Endothelial cell (in vitro differentiated cells): Measurements from ENCODE around the gene COL26A1. TPM values are rescaled to one million over a fixed set of nuclear protein-coding genes. Genes with fewer than 3 reads are reported as not detected.

Experiments used
- DNase-seq: peaks from one replicate; pipeline ENCODE4 v3.0.0; 2021; ENCODE audit warnings: low spot score
- H3K27ac Mint-ChIP-seq: one replicate; pipeline ENCODE4 v1.8.0; 2021; ENCODE audit warnings: mixed read lengths, inconsistent platforms; ENCODE audit not compliant: unreplicated experiment
- H3K27me3 Mint-ChIP-seq: one replicate; pipeline ENCODE4 v1.8.0; 2021; ENCODE audit warnings: mild to moderate bottlenecking, moderate library complexity, mixed read lengths, inconsistent platforms; ENCODE audit not compliant: unreplicated experiment
- H3K36me3 Mint-ChIP-seq: one replicate; pipeline ENCODE4 v1.8.0; 2021; ENCODE audit warnings: mild to moderate bottlenecking, low read depth, mixed read lengths, inconsistent platforms; ENCODE audit not compliant: unreplicated experiment
- H3K4me1 Mint-ChIP-seq: one replicate; pipeline ENCODE4 v1.8.0; 2021; ENCODE audit warnings: mild to moderate bottlenecking, mixed read lengths, inconsistent platforms; ENCODE audit not compliant: unreplicated experiment
- H3K4me3 Mint-ChIP-seq: one replicate; pipeline ENCODE4 v1.8.0; 2021; ENCODE audit warnings: mild to moderate bottlenecking, mixed read lengths, inconsistent platforms; ENCODE audit not compliant: unreplicated experiment
- H3K9me3 Mint-ChIP-seq: one replicate; pipeline ENCODE4 v1.8.0; 2021; ENCODE audit warnings: mixed read lengths, inconsistent platforms; ENCODE audit not compliant: unreplicated experiment
- total RNA-seq: library from RNA; stranded (reverse); fragmentation: NEBNext Ultra II Directional; extraction: Animal tissue kit (Norgen Biotek cat#: 25700); gene quantifications from one replicate; pipeline ENCODE4 v1.2.1, GENCODE V29; 2021; ENCODE audit not compliant: unreplicated experiment
- TF ChIP-seq, protein P1 (sequence below): fragments of 200-600 bp; sonication (generic); IDR thresholded peaks from one replicate; pipeline ENCODE4 v1.5.0; 2021; ENCODE audit warnings: antibody characterized with exemption; ENCODE audit not compliant: unreplicated experiment

The COL26A1 gene
- total RNA-seq, 1 donor from 2014 or later = 6.1 TPM

DNA sequence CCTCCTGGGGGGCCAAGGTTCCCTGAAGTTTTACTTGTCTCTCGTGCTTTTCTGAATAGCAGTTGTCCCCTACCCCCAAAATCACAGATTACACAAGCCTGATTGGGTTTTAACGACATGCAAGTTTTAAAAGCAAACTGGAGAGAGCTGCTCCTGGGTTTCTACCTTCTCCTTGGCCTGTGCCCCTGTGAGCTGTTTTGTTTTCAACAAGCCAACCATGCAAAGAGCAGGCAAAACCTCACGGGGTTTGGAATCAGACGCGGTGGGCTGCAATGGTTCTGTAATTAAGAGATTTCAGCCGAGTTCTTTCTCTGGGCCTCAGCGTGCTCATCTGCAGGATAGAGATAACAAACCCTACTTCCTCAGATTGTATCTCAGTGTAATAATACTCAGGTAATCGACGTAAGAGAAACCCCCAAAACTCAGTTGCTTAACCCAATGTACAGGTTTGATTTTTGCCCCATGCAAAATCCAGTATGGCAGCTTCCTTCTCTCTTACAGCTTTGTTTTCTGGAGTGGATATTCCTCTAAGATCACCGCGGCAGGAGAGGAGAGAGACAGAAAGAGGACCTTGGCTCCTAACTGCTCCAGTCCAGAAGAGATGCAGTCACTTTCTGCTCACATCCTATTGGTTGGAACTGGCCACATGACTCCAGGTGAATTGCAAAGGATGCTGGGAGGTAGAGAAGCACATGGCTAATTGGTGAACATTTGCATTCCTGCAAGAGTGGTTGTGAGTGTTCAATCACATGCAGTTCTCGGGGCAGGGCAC is 224.4 kb downstream of the COL26A1 start:
- DNase-seq = no peak
- peaks cover 3% of the 10 kb centered on the region for H3K36me3 Mint-ChIP-seq
- TF ChIP-seq, protein P1, sequence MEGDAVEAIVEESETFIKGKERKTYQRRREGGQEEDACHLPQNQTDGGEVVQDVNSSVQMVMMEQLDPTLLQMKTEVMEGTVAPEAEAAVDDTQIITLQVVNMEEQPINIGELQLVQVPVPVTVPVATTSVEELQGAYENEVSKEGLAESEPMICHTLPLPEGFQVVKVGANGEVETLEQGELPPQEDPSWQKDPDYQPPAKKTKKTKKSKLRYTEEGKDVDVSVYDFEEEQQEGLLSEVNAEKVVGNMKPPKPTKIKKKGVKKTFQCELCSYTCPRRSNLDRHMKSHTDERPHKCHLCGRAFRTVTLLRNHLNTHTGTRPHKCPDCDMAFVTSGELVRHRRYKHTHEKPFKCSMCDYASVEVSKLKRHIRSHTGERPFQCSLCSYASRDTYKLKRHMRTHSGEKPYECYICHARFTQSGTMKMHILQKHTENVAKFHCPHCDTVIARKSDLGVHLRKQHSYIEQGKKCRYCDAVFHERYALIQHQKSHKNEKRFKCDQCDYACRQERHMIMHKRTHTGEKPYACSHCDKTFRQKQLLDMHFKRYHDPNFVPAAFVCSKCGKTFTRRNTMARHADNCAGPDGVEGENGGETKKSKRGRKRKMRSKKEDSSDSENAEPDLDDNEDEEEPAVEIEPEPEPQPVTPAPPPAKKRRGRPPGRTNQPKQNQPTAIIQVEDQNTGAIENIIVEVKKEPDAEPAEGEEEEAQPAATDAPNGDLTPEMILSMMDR = no peak
- H3K27me3 Mint-ChIP-seq = peaks cover 2% of the 10 kb centered on the region
- H3K9me3 Mint-ChIP-seq = no peaks in the 10 kb centered on the region
- H3K27ac Mint-ChIP-seq = no peak overlapping the region
- H3K4me3 Mint-ChIP-seq = no peak overlapping the region
- H3K4me1 Mint-ChIP-seq = peaks cover 8% of the 10 kb centered on the region

GRCh38 chr7:101588131-101588935 is 225.7 kb downstream of the COL26A1 start:
- TF ChIP-seq, protein P1 = no peak
- H3K4me1 Mint-ChIP-seq = peaks cover 8% of the 10 kb centered on the region
- no peaks in the 10 kb centered on the region for H3K36me3 Mint-ChIP-seq
- DNase-seq = no peak
- H3K27ac Mint-ChIP-seq = no peak overlapping the region
- H3K27me3 Mint-ChIP-seq = peaks cover 5% of the 10 kb centered on the region
- no peaks in the 10 kb centered on the region for H3K9me3 Mint-ChIP-seq
- H3K4me3 Mint-ChIP-seq = no peak overlapping the region

GRCh38 chr7:101589052-101589451 is 226.4 kb downstream of the COL26A1 start:
- H3K9me3 Mint-ChIP-seq = no peaks in the 10 kb centered on the region
- H3K27ac Mint-ChIP-seq = no peak overlapping the region
- H3K27me3 Mint-ChIP-seq = peaks cover 5% of the 10 kb centered on the region
- TF ChIP-seq, protein P1 = no peak
- H3K4me1 Mint-ChIP-seq = peaks cover 8% of the 10 kb centered on the region
- no peak for DNase-seq
- no peak overlapping the region for H3K4me3 Mint-ChIP-seq
- no peaks in the 10 kb centered on the region for H3K36me3 Mint-ChIP-seq

DNA sequence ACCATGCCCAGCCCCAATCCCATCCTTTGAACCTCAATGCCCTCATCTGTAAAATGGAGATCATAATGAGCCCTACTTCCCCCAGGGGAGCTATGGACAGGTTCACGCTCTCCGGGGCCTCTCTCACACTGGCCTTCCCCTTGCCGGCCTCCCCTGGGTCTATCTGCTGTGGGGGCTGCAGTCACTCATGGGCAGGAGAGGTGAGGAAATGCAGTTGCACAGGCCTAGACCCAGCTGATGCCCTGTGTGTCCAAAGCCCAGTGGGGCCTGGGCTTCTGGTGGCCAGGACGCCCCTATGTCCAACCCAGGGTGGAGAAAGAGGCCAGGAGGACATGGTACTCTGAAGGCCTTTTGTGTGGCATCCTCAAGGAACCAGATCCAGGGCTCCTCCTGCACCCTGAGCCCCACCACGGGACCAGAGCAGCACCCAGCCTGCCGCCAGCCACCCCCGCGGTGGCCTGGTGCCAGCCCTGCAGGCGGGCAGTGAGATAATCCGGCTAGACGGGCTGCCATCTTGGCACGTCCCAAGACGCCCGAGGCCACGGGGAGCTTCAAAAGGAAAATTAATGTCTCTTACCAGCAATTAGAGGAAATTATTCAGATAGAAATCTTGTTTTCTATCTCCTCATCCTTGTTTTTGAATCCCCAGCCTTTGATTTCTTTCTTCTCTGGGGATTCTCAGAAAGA is 227.4 kb downstream of the COL26A1 start:
- DNase-seq = no peak
- Mint-ChIP-seq H3K4me1 (peaks cover 8% of the 10 kb centered on the region), H3K27me3 (peaks cover 5% of the 10 kb centered on the region)

More for the DNA sequence above, 227.4 kb downstream of the COL26A1 start:
- Mint-ChIP-seq H3K36me3 (no peaks in the 10 kb centered on the region), H3K4me3 (no peak overlapping the region), H3K9me3 (no peaks in the 10 kb centered on the region), H3K27ac (no peak overlapping the region)
- TF ChIP-seq, protein P1 = no peak
